Vagina (tissue), 2 donors: ENCODE measurements around the gene SPSB3. TPM values are rescaled to one million over a fixed set of nuclear protein-coding genes. Genes with fewer than 3 reads are reported as not detected.

Experiments
- DNase-seq, 2 donors: peaks; one replicate each; pipeline ENCODE4 v3.0.0-alpha.2; 2017; ENCODE audit errors: extremely low spot score in 2 of 2
- H3K27ac ChIP-seq: fragments of 200-600 bp; sonication (generic); one replicate; pipeline ENCODE4 v1.5.1; 2019
- H3K27me3 ChIP-seq: fragments of 200-600 bp; sonication (generic); one replicate; pipeline ENCODE4 v1.5.1; 2019
- H3K36me3 ChIP-seq, 2 donors: fragments of 200-600 bp; sonication (generic); one replicate each; pipeline ENCODE4 v1.5.1; 2017 to 2019
- H3K4me1 ChIP-seq: fragments of 200-600 bp; sonication (generic); one replicate; pipeline ENCODE4 v1.5.1; 2019
- H3K4me3 ChIP-seq, 2 donors: fragments of 200-600 bp; sonication (generic); 1 replicate in 1 of 2; 2 replicates in 1 of 2; pipeline ENCODE4 v1.5.1; 2016 to 2019
- H3K9me3 ChIP-seq: fragments of 200-600 bp; sonication (generic); one replicate; pipeline ENCODE4 v1.5.1; 2019
- POLR2A ChIP-seq, 2 donors: fragments of 450-650 bp; IDR thresholded peaks; one replicate each; pipeline ENCODE4 v1.6.1; 2017; ENCODE audit warnings: antibody characterized with exemption in 2 of 2, mild to moderate bottlenecking in 2 of 2, moderate library complexity in 2 of 2
- POLR2AphosphoS5 ChIP-seq, 2 donors: sonication (generic); formaldehyde crosslinking; IDR thresholded peaks; one replicate each; pipeline ENCODE4 v1.9.0; 2017; ENCODE audit warnings: antibody characterized with exemption in 2 of 2, mild to moderate bottlenecking in 2 of 2, low read depth in 1 of 2; ENCODE audit not compliant: insufficient read depth in 1 of 2
- intact Hi-C: fragments of 100-400 bp; cut with DNase I; formaldehyde crosslinking; loops from one replicate; pipeline ENCODE4 v1.15.1; 2023
- total RNA-seq: library from RNA; depleted of rRNA; stranded (reverse); fragments of >200 nt; gene quantifications from one replicate; pipeline ENCODE4 v1.2.3, GENCODE V29; 2016
- TF ChIP-seq, protein P1 (sequence below), 3 experiments: fragments of 450-650 bp in 2 of 3; fragments of 200-600 bp in 1 of 3; sonication (generic) in 1 of 3; IDR thresholded peaks; one replicate each; pipeline ENCODE4 v1.5.1; 2017 to 2019; ENCODE audit warnings: antibody characterized with exemption in 3 of 3, mild to moderate bottlenecking in 2 of 3, moderate library complexity in 2 of 3

SPSB3 gene
- total RNA-seq, 1 donor from 2014 or later: 75.9 TPM

DNA sequence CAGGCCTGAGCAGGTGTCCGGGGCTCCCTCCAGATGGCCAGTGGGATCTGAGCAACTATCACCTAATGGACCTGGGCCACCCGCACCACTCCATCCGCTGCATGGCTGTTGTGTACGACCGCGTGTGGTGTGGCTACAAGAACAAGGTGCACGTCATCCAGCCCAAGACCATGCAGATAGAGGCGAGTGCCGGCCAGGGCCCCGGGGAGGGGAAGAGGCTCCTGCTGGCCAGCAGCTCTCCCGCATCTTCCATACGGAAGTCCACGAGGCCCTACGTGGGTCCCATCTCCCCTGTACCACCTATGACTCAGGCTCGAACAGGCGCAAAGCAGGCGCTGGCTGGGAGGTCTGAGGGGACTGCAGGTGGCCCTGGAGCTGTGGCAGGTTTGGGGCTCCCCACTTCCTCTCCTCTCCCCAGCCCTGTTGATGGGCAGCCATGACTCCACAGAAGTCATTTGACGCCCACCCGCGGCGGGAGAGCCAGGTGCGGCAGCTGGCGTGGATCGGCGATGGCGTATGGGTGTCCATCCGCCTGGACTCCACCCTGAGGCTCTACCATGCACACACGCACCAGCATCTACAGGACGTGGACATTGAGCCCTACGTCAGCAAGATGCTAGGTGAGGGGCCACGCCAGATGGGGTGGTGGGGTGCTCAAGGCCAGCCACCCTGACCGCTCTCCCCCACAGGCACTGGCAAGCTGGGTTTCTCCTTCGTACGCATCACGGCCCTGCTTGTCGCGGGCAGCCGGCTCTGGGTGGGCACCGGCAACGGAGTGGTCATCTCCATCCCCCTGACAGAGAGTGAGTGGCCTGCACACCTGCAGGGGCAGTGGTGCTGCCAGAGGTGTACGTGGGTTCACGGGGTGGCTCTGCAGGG lies 15.0 kb downstream of the SPSB3 start:
- TF ChIP-seq POLR2A (IDR thresholded peaks at IDR 0.05) (no peak), POLR2AphosphoS5 (IDR thresholded peaks at IDR 0.05; ENCODE audit: insufficient read depth in 1 of 2, low read depth in 1 of 2) (no peak)
- TF ChIP-seq, protein P1, sequence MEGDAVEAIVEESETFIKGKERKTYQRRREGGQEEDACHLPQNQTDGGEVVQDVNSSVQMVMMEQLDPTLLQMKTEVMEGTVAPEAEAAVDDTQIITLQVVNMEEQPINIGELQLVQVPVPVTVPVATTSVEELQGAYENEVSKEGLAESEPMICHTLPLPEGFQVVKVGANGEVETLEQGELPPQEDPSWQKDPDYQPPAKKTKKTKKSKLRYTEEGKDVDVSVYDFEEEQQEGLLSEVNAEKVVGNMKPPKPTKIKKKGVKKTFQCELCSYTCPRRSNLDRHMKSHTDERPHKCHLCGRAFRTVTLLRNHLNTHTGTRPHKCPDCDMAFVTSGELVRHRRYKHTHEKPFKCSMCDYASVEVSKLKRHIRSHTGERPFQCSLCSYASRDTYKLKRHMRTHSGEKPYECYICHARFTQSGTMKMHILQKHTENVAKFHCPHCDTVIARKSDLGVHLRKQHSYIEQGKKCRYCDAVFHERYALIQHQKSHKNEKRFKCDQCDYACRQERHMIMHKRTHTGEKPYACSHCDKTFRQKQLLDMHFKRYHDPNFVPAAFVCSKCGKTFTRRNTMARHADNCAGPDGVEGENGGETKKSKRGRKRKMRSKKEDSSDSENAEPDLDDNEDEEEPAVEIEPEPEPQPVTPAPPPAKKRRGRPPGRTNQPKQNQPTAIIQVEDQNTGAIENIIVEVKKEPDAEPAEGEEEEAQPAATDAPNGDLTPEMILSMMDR (IDR thresholded peaks at IDR 0.05): no peak
- peaks cover 0 to 59% of the 10 kb centered on the region in 2 donors for H3K36me3 ChIP-seq

DNA sequence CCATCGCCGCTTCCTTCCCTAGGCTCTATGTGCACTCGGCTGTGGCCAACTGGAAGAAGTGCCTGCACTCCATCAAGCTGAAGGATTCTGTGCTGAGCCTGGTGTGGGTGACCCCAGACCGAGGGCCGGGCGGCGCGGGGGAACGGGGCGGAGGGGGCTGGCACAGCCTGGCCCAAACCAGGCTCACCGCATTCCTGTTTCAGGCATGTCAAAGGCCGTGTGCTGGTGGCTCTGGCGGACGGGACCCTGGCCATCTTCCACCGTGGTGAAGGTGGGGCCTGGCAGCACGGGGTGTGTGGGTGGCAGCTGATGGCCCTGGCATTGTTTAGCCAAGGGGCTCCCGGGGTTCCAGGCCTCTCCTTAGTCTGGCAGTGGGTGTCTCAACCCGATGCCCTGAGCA lies 15.7 kb downstream of the SPSB3 start:
- intact Hi-C loops: no loop called here
- Histone ChIP-seq H3K27me3 (no peaks in the 10 kb centered on the region), H3K4me3 (no peak overlapping the region), H3K27ac (no peak overlapping the region), H3K4me1 (peaks cover 16% of the 10 kb centered on the region), H3K9me3 (no peaks in the 10 kb centered on the region), H3K36me3 (peaks cover 0 to 61% of the 10 kb centered on the region in 2 donors)
- DNase-seq: no peak
- TF ChIP-seq POLR2A (IDR thresholded peaks at IDR 0.05): no peak
- no peak for TF ChIP-seq POLR2AphosphoS5 (IDR thresholded peaks at IDR 0.05; ENCODE audit: insufficient read depth in 1 of 2, low read depth in 1 of 2)
- TF ChIP-seq, protein P1 (IDR thresholded peaks at IDR 0.05): no peak

More for the DNA sequence above, 15.0 kb downstream of the SPSB3 start:
- no peak for DNase-seq
- H3K27me3 ChIP-seq: no peaks in the 10 kb centered on the region
- no peaks in the 10 kb centered on the region for H3K9me3 ChIP-seq
- H3K27ac ChIP-seq: no peak overlapping the region
- peaks cover 23% of the 10 kb centered on the region for H3K4me1 ChIP-seq
- intact Hi-C loops: no loop called here
- H3K4me3 ChIP-seq: no peak overlapping the region

DNA sequence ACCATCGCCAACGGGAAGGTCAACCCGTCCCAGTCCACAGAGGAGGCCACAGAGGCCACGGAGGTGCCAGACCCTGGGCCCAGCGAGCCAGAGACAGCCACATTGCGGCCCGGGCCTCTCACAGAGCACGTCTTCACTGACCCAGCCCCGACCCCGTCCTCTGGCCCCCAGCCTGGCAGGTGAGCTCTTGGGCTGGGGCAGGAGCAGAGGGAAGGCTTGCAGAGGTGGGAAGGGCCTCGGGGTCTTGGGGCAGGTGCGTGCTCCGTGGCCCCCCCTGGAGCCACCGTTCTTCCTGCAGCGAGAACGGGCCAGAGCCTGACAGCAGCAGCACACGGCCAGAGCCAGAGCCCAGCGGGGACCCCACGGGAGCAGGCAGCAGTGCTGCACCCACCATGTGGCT lies 16.1 kb downstream of the SPSB3 start:
- Histone ChIP-seq H3K9me3 (no peaks in the 10 kb centered on the region), H3K4me3 (no peak overlapping the region), H3K36me3 (peaks cover 0 to 61% of the 10 kb centered on the region in 2 donors), H3K27ac (no peak overlapping the region), H3K4me1 (peaks cover 13% of the 10 kb centered on the region), H3K27me3 (no peaks in the 10 kb centered on the region)
- TF ChIP-seq, protein P1 (IDR thresholded peaks at IDR 0.05): no peak
- TF ChIP-seq POLR2AphosphoS5 (IDR thresholded peaks at IDR 0.05; ENCODE audit: insufficient read depth in 1 of 2, low read depth in 1 of 2) (no peak), POLR2A (IDR thresholded peaks at IDR 0.05) (no peak)
- intact Hi-C loops: no loop called here
- DNase-seq: no peak

DNA sequence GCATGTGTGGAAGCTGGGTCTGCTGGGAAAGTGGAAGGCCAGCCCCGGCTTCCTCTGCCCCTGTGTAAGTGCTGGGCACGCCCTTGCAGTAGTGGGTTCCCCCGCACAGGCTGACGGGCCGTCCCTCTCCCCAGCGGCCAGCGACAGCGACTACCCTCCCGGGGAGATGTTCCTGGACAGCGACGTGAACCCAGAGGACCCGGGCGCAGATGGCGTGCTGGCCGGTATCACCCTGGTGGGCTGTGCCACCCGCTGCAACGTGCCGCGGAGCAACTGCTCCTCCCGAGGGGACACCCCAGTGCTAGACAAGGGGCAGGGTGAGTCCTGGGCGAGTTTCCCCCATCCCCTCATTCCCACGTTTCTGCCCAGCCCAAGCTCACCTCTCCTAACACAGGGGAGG lies 16.5 kb downstream of the SPSB3 start:
- Histone ChIP-seq H3K27ac (no peak overlapping the region), H3K36me3 (peaks cover 0 to 64% of the 10 kb centered on the region in 2 donors), H3K4me3 (no peak overlapping the region), H3K27me3 (no peaks in the 10 kb centered on the region), H3K4me1 (peaks cover 12% of the 10 kb centered on the region), H3K9me3 (no peaks in the 10 kb centered on the region)
- no peak for DNase-seq
- intact Hi-C loops: no loop called here
- TF ChIP-seq, protein P1 (IDR thresholded peaks at IDR 0.05): no peak
- TF ChIP-seq POLR2A (IDR thresholded peaks at IDR 0.05): no peak
- TF ChIP-seq POLR2AphosphoS5 (IDR thresholded peaks at IDR 0.05; ENCODE audit: insufficient read depth in 1 of 2, low read depth in 1 of 2): no peak

DNA sequence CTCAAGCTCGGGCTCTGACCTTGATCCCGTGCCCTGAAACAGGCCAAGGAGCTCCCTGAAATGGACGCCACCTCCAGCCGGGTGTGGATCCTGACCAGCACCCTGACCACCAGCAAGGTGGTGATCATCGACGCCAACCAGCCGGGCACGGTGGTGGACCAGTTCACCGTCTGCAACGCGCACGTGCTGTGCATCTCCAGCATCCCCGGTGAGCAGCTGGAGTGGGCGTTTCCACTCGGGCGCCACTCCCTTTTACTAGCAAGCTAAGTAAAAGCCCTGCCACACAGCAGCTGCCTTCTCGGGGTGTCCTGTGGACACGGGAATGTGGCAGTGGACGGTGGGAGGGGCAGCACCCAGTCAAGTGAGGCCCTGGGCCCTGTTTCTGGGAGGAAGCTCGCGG lies 17.4 kb downstream of the SPSB3 start:
- DNase-seq: no peak
- Histone ChIP-seq H3K4me1 (peaks cover 4% of the 10 kb centered on the region), H3K4me3 (no peak overlapping the region), H3K36me3 (peaks cover 0 to 72% of the 10 kb centered on the region in 2 donors), H3K27ac (no peak overlapping the region), H3K27me3 (no peaks in the 10 kb centered on the region), H3K9me3 (no peaks in the 10 kb centered on the region)
- intact Hi-C loops: no loop called here
- no peak for TF ChIP-seq POLR2AphosphoS5 (IDR thresholded peaks at IDR 0.05; ENCODE audit: insufficient read depth in 1 of 2, low read depth in 1 of 2)
- TF ChIP-seq, protein P1 (IDR thresholded peaks at IDR 0.05): no peak
- TF ChIP-seq POLR2A (IDR thresholded peaks at IDR 0.05): no peak
